Upper lobe of left lung (tissue), 6 donors: ENCODE data around the gene AP3B2. TPM values are rescaled to one million over a fixed set of nuclear protein-coding genes. Genes with fewer than 3 reads are reported as not detected.

Source experiments
- ATAC-seq, 2 donors: fragments of 200-7000 bp; cut with Tn5 transposase; one replicate each; pipeline ENCODE4 v1.9.1; 2022; ENCODE audit warnings: mild to moderate bottlenecking in 2 of 2, moderate library complexity in 2 of 2; ENCODE audit not compliant: low FRiP score in 2 of 2
- DNase-seq, 2 donors: peaks; one replicate each; pipeline ENCODE4 v3.0.0-alpha.2; 2019 to 2020
- H3K27ac ChIP-seq, 4 donors: fragments of 200-600 bp; sonication (generic); one replicate each; pipeline ENCODE4 v1.5.1; 2016 to 2019
- H3K27me3 ChIP-seq, 4 donors: fragments of 200-600 bp; sonication (generic); one replicate each; pipeline ENCODE4 v1.5.1; 2017 to 2019
- H3K36me3 ChIP-seq, 4 donors: fragments of 200-600 bp; sonication (generic); one replicate each; pipeline ENCODE4 v1.5.1; 2016 to 2019
- H3K4me1 ChIP-seq, 4 donors: fragments of 200-600 bp; sonication (generic); one replicate each; pipeline ENCODE4 v1.5.1; 2018 to 2019
- H3K4me3 ChIP-seq, 4 donors: fragments of 200-600 bp; sonication (generic); one replicate each; pipeline ENCODE4 v1.5.1; 2017 to 2019; ENCODE audit warnings: mild to moderate bottlenecking in 2 of 4, moderate library complexity in 1 of 4
- H3K9me3 ChIP-seq, 4 donors: fragments of 200-600 bp; sonication (generic); one replicate each; pipeline ENCODE4 v1.5.1; 2018 to 2019
- CTCF ChIP-seq, 6 experiments: fragments of 450-650 bp in 4 of 6; fragments of 200-600 bp in 2 of 6; sonication (generic) in 2 of 6; IDR thresholded peaks; one replicate each; pipeline ENCODE4 v1.5.1; 2016 to 2019; ENCODE audit warnings: antibody characterized with exemption in 6 of 6
- EP300 ChIP-seq, 4 donors: sonication (generic); formaldehyde crosslinking; IDR thresholded peaks; one replicate each; pipeline ENCODE4 v1.5.1; 2017; ENCODE audit warnings: antibody characterized with exemption in 4 of 4, control low read depth in 2 of 4
- POLR2A ChIP-seq, 4 donors: fragments of 450-650 bp; IDR thresholded peaks; one replicate each; pipeline ENCODE4 v1.5.1; 2016 to 2017; ENCODE audit warnings: antibody characterized with exemption in 4 of 4, mild to moderate bottlenecking in 2 of 4
- POLR2AphosphoS5 ChIP-seq, 2 donors: sonication (generic); formaldehyde crosslinking; IDR thresholded peaks; one replicate each; pipeline ENCODE4 v1.5.1; 2017; ENCODE audit warnings: antibody characterized with exemption in 2 of 2
- WGBS, 2 donors: methylation state at CpG; one replicate each; pipeline ENCODE4 v1.1.5; 2017 to 2018; 5-methylcytosine and 5-hydroxymethylcytosine counted together
- total RNA-seq, 6 donors: library from RNA; depleted of rRNA in 4 of 6; stranded (reverse); fragments of >200 nt in 4 of 6; gene quantifications; one replicate each; pipeline versions ENCODE4 v1.1.0 to v1.2.1, GENCODE V29; 2016 to 2021
- donor health status: DM: no; HTN: no; CAD: no; lungs with moderate emphysema.
- donor health status: DM: no; HTN: yes; CAD: no; lungs with severe emphysema.

The AP3B2 gene
- total RNA-seq, 6 donors from 2014 or later: 0.39 to 25.1 (median 3.8) TPM

DNA sequence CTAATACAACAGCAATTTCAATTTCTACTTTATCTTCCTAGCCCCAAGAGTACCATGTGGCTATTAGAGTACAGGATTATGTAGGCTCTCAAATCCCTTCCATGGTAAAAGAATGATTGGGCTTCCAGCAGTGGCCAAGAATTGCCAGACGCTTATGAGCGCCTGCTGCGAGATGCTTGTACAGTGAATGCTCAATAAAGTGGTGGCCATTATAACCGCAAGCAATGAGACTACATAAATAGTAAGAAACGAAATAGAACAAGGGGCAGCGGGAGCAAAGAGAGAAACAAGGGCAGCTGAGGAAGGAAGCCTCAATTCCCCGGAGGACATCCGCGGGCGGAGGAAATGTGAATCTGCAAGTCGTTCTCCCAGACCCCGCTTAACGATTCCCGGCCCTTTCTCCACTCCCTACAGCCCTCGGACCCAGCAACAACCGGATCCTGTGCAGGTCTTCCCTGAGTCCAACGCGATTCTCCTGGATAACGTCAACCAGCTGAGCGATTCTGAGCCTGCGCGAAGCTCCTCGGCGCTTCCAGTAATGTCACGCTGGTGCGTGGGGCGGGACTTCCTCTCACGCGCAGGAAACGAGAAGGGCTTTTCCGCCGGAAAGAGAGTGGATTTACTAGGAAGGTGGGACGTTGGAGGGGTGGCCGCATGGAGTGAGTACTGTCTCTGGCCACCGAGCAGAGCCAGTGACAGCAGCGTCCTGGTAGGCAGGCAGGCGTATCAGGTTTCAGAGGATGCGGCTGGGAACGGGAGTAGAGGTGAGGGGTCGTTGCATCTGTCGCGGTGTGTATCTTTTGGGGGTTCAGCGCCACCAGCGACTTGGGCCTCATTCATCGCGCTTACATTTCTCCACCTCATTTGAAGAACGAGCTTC is 40.5 kb upstream of the AP3B2 start:
- Histone ChIP-seq H3K27ac (peak overlapping the region; percentile 83 to 87 (median 84)), H3K4me3 (peak overlapping the region; percentile 38 to 90 (median 76)), H3K9me3 (no peaks in the 10 kb centered on the region), H3K4me1 (peaks cover 15 to 34% (median 23%) of the 10 kb centered on the region in 4 donors), H3K36me3 (peaks cover 0 to 20% (median 9%) of the 10 kb centered on the region in 4 donors), H3K27me3 (no peaks in the 10 kb centered on the region)
- 1% methylated on average over 33 to 47 of the region's 47 CpGs for whole genome bisulfite sequencing, 2 donors
- peak in 2 of 4 donors; percentile 62 to 81 for TF ChIP-seq POLR2A (IDR thresholded peaks at IDR 0.05)
- TF ChIP-seq CTCF (IDR thresholded peaks at IDR 0.05): peak in 2 of 6 experiments; percentile 5 to 23
- TF ChIP-seq POLR2AphosphoS5 (IDR thresholded peaks at IDR 0.05): peak; percentile 83 to 94
- TF ChIP-seq EP300 (IDR thresholded peaks at IDR 0.05): peak in 1 of 4 donors; percentile 43
- ATAC-seq (peak; percentile 96 to 99), DNase-seq (peak; percentile 89 to 94)

GRCh38 chr15:82748315-82748714 is 38.6 kb upstream of the AP3B2 start:
- H3K4me3 ChIP-seq: no peak overlapping the region
- no peak for ATAC-seq
- no peaks in the 10 kb centered on the region for H3K27me3 ChIP-seq
- H3K27ac ChIP-seq: no peak overlapping the region
- no peak for DNase-seq
- peaks cover 15 to 32% (median 23%) of the 10 kb centered on the region in 4 donors for H3K4me1 ChIP-seq
- TF ChIP-seq POLR2AphosphoS5 (IDR thresholded peaks at IDR 0.05): no peak
- no peaks in the 10 kb centered on the region for H3K9me3 ChIP-seq
- H3K36me3 ChIP-seq: peaks cover 0 to 8% (median 0%) of the 10 kb centered on the region in 4 donors

DNA sequence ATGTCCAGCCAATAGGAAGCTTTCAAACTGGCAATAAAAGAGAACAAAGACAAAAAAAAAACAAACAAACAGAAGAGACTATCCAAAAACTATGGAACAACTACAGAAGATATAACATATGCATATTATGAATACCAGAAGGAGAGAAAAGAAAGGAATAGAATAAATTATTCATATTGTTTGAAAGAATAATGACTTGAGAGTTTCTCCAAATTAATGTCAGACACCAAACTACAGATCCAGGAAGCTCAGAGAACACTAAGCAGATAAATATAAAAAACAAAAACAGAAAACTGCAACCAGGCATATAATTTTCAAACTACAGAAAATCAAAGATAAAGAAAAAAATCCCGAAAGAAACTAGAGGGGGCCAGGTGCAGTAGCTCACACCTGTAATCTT is 34.1 kb upstream of the AP3B2 start:
- H3K27me3 ChIP-seq: no peaks in the 10 kb centered on the region
- ATAC-seq: no peak
- 94 to 100% methylated on average over 1 of the region's 1 CpG for WGBS, 2 donors
- TF ChIP-seq POLR2A (IDR thresholded peaks at IDR 0.05) (no peak), EP300 (IDR thresholded peaks at IDR 0.05) (no peak), POLR2AphosphoS5 (IDR thresholded peaks at IDR 0.05) (no peak), CTCF (IDR thresholded peaks at IDR 0.05) (no peak)
- H3K4me3 ChIP-seq: no peak overlapping the region
- no peak overlapping the region for H3K27ac ChIP-seq
- no peaks in the 10 kb centered on the region for H3K36me3 ChIP-seq
- DNase-seq: no peak
- H3K9me3 ChIP-seq: no peaks in the 10 kb centered on the region
- H3K4me1 ChIP-seq: no peaks in the 10 kb centered on the region

- ATAC-seq (no peak), DNase-seq (no peak)
- 85 to 86% methylated on average over 3 of the region's 3 CpGs for WGBS, 2 donors
- Histone ChIP-seq H3K27ac (no peak overlapping the region), H3K27me3 (no peaks in the 10 kb centered on the region), H3K4me1 (no peaks in the 10 kb centered on the region), H3K36me3 (no peaks in the 10 kb centered on the region), H3K4me3 (no peak overlapping the region), H3K9me3 (no peaks in the 10 kb centered on the region)
- TF ChIP-seq CTCF (IDR thresholded peaks at IDR 0.05) (no peak), POLR2AphosphoS5 (IDR thresholded peaks at IDR 0.05) (no peak), POLR2A (IDR thresholded peaks at IDR 0.05) (no peak), EP300 (IDR thresholded peaks at IDR 0.05) (no peak)
Measured at GRCh38 chr15:82742134-82742533, 32.5 kb upstream of the AP3B2 start.

- Histone ChIP-seq H3K9me3 (no peaks in the 10 kb centered on the region), H3K27me3 (no peaks in the 10 kb centered on the region), H3K27ac (no peak overlapping the region), H3K36me3 (peaks cover 0 to 2% (median 1%) of the 10 kb centered on the region in 4 donors), H3K4me3 (no peak overlapping the region), H3K4me1 (no peaks in the 10 kb centered on the region)
- 72 to 80% methylated on average over 2 of the region's 2 CpGs for WGBS, 2 donors
- DNase-seq: no peak
- no peak for TF ChIP-seq POLR2AphosphoS5 (IDR thresholded peaks at IDR 0.05)
- TF ChIP-seq POLR2A (IDR thresholded peaks at IDR 0.05): no peak
- TF ChIP-seq CTCF (IDR thresholded peaks at IDR 0.05): no peak
- no peak for TF ChIP-seq EP300 (IDR thresholded peaks at IDR 0.05)
- no peak for ATAC-seq
Measured at GRCh38 chr15:82739086-82739485, 29.4 kb upstream of the AP3B2 start.
